Measurements from ENCODE around the gene PRDX4.

Gene PRDX4

DNA sequence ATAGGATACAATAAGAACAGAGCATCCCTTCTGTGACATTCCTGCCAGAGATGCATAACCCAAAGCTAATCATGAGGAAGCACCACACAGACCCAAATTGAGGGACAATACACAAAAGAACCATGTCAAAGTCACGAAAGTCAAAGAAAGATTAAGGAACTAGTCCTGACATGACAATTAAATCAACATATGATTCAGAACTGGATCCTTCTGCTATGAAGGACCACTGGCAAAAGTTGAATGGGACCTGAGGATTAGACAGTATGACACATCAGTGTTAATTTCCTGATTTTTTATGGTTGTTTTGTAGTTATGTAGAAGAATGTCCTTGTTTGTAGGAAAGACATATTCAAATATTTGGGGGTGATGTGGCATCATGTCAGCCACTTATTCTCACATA, 61.9 kb downstream of the PRDX4 start:
- TF ChIP-seq, protein P1, sequence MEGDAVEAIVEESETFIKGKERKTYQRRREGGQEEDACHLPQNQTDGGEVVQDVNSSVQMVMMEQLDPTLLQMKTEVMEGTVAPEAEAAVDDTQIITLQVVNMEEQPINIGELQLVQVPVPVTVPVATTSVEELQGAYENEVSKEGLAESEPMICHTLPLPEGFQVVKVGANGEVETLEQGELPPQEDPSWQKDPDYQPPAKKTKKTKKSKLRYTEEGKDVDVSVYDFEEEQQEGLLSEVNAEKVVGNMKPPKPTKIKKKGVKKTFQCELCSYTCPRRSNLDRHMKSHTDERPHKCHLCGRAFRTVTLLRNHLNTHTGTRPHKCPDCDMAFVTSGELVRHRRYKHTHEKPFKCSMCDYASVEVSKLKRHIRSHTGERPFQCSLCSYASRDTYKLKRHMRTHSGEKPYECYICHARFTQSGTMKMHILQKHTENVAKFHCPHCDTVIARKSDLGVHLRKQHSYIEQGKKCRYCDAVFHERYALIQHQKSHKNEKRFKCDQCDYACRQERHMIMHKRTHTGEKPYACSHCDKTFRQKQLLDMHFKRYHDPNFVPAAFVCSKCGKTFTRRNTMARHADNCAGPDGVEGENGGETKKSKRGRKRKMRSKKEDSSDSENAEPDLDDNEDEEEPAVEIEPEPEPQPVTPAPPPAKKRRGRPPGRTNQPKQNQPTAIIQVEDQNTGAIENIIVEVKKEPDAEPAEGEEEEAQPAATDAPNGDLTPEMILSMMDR (conservative IDR thresholded peaks at IDR 0.05; ENCODE audit: control insufficient read depth, insufficient read depth, low read depth, low read length): no peak
- no peak overlapping the region for H3K4me3 ChIP-seq (ENCODE audit: control insufficient read depth, low read depth, low read length)
- no peak for DNase-seq (ENCODE audit: low read depth)

DNA sequence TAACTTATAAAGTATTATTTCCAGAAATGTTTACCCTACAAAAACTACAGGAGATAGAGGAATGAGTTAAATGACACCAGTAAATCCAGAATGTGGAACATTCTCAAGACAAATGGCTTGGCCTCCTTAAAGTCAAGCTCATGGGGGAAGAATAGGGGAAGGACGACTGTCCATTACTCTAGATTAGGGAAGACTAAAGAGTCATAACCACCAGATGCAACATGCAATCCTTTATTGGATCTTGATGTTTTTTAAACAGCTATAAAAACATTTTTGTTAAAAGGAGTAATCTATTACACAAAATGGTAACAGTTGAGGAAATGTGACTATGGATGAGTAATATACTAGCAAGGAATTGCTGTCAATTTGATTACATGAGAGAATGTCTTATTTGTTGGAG, 64.7 kb downstream of the PRDX4 start:
- no peak overlapping the region for H3K4me3 ChIP-seq (ENCODE audit: control insufficient read depth, low read depth, low read length)
- TF ChIP-seq, protein P1 (conservative IDR thresholded peaks at IDR 0.05; ENCODE audit: control insufficient read depth, insufficient read depth, low read depth, low read length): no peak
- no peak for DNase-seq (ENCODE audit: low read depth)

DNA sequence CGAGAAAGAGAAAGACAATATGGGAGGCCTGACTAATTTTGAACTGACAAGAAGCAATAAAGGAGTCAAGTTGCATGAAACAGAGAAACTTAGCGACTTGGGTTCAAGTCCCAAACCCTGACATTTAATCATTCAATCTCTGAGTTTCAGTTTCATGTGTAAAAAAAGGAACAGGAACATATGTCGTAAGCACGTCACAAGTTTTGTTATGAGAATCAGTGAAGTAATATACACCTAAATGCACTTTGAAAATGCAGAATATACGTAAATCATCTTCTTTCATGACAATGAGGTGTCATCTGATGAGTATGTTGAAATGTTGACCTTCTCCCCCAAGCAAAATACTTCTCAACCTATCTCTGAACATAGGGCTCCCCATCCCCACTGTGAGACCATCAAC, 65.4 kb downstream of the PRDX4 start:
- TF ChIP-seq, protein P1 (conservative IDR thresholded peaks at IDR 0.05; ENCODE audit: control insufficient read depth, insufficient read depth, low read depth, low read length): no peak
- no peak overlapping the region for H3K4me3 ChIP-seq (ENCODE audit: control insufficient read depth, low read depth, low read length)
- no peak for DNase-seq (ENCODE audit: low read depth)

Measured in fibroblast of mammary gland (primary cell).